ENCODE data around the gene KRT7.
"Not testable (repeated sequence)": the region's sequence is repeated elsewhere in the genome, so short reads cannot be mapped to it uniquely, and the experiment has no call there.

KRT7 gene

GRCh38 chr12:52255926-52256583, 23.0 kb downstream of the KRT7 start:
- DNase-seq (ENCODE audit: low read depth in 2 of 2), result no peak

- no peak for DNase-seq (ENCODE audit: low read depth in 2 of 2)
These were observed 23.5 kb downstream of the KRT7 start for GRCh38 chr12:52256584-52256935.

GRCh38 chr12:52257074-52257551, 24.1 kb downstream of the KRT7 start:
- DNase-seq (ENCODE audit: low read depth in 2 of 2), result no peak

GRCh38 chr12:52257922-52258321, 24.9 kb downstream of the KRT7 start:
- not testable (repeated sequence) for DNase-seq (ENCODE audit: low read depth in 2 of 2)

GRCh38 chr12:52258335-52258901, 25.4 kb downstream of the KRT7 start:
- no peak for DNase-seq (ENCODE audit: low read depth in 2 of 2)

GRCh38 chr12:52259657-52260243, 26.7 kb downstream of the KRT7 start:
- no peak for DNase-seq (ENCODE audit: low read depth in 2 of 2)

- DNase-seq (ENCODE audit: low read depth in 2 of 2), result no peak
These were observed 27.5 kb downstream of the KRT7 start for GRCh38 chr12:52260361-52261207.

- no peak for DNase-seq (ENCODE audit: low read depth in 2 of 2)
These were observed 28.1 kb downstream of the KRT7 start for GRCh38 chr12:52261208-52261484.

- DNase-seq (ENCODE audit: low read depth in 2 of 2), result no peak
These were observed 29.2 kb downstream of the KRT7 start for GRCh38 chr12:52262286-52262685.

GRCh38 chr12:52263761-52264434, 30.9 kb downstream of the KRT7 start:
- no peak for DNase-seq (ENCODE audit: low read depth in 2 of 2)

GRCh38 chr12:52264435-52264825, 31.4 kb downstream of the KRT7 start:
- DNase-seq (ENCODE audit: low read depth in 2 of 2), result no peak

GRCh38 chr12:52266514-52266913, 33.5 kb downstream of the KRT7 start:
- DNase-seq (ENCODE audit: low read depth in 2 of 2), result no peak

- no peak for DNase-seq (ENCODE audit: low read depth in 2 of 2)
These were observed 34.2 kb downstream of the KRT7 start for GRCh38 chr12:52267266-52267665.

GRCh38 chr12:52267699-52268098, 34.7 kb downstream of the KRT7 start:
- DNase-seq (ENCODE audit: low read depth in 2 of 2), result no peak

- DNase-seq (ENCODE audit: low read depth in 2 of 2), result no peak
These were observed 35.2 kb downstream of the KRT7 start for GRCh38 chr12:52268212-52268611.

GRCh38 chr12:52270541-52271070, 37.6 kb downstream of the KRT7 start:
- no peak for DNase-seq (ENCODE audit: low read depth in 2 of 2)

- DNase-seq (ENCODE audit: low read depth in 2 of 2), result no peak
These were observed 38.1 kb downstream of the KRT7 start for GRCh38 chr12:52271158-52271557.

- DNase-seq (ENCODE audit: low read depth in 2 of 2), result no peak
These were observed 41.6 kb downstream of the KRT7 start, which contains the start of gene KRT86 for GRCh38 chr12:52274521-52275120. TSS of gene KRT86 (plus strand) at chr12:52274645. CDS start at chr12:52301917, 27,272 bp downstream.

GRCh38 chr12:52275686-52276085, 42.6 kb downstream of the KRT7 start:
- DNase-seq (ENCODE audit: low read depth in 2 of 2), result no peak

- DNase-seq (ENCODE audit: low read depth in 2 of 2), result no peak
These were observed 44.6 kb downstream of the KRT7 start for GRCh38 chr12:52277486-52278245.

Measured in activated CD4-positive, alpha-beta T cell treated with anti-CD3 and anti-CD28 coated beads for 24 hours (primary cell).